Cerebellar nuclear complex (tissue), 1 donor: ENCODE data around the gene KLHL29.

Experiments used
- DNase-seq, 2 experiments: peaks; one replicate each; lab custom pipeline; 2025; lab: John Stamatoyannopoulos, UW

KLHL29 gene

DNA sequence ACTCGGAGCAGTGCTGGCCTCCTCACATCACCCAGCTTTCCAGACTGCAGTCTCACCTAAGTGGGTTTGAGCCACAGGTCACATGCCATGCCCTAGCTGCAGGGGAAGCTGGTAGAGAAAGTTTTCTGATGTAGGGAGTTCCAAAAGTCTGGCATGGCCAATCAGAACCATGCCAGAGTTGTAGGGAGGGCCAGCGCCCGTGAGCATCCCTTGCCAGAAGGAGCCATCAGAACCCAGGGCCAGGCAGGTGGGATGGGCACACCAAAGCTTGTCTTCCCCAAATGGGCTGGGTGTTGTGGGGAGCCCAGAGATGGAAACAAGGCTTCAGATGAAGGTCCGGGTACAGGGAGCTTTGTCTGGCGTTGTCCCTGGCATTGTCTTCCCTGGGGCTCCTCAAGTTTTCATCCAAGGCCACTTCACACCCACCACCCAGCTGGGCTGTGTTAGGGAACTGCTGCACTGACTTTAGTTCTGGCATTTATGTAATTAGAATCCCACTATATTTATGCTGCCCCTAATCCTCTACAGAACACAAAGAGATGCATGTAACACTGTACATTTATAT, 247.9 kb downstream of the KLHL29 start:
- DNase-seq: no peak

DNA sequence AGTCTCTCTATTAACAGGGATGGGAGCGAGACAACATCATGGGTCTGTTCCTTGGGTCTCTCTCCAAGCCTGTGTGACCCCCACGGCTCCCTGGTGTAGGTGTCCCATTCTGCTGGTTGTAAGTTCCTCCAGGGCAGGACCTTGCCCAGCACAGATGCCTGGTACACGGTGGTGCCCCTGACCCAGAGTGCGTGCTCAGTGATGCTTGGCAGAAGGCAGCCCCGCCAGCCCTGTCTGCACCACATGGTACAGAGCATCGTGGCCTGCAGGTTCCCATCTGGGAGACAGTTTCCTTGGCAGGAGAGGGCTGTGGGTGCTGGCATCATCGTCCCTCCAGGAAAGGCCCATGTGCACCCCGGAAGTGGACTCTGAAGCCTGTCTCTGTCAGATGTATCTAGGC, 249.0 kb downstream of the KLHL29 start:
- DNase-seq: no peak

DNA sequence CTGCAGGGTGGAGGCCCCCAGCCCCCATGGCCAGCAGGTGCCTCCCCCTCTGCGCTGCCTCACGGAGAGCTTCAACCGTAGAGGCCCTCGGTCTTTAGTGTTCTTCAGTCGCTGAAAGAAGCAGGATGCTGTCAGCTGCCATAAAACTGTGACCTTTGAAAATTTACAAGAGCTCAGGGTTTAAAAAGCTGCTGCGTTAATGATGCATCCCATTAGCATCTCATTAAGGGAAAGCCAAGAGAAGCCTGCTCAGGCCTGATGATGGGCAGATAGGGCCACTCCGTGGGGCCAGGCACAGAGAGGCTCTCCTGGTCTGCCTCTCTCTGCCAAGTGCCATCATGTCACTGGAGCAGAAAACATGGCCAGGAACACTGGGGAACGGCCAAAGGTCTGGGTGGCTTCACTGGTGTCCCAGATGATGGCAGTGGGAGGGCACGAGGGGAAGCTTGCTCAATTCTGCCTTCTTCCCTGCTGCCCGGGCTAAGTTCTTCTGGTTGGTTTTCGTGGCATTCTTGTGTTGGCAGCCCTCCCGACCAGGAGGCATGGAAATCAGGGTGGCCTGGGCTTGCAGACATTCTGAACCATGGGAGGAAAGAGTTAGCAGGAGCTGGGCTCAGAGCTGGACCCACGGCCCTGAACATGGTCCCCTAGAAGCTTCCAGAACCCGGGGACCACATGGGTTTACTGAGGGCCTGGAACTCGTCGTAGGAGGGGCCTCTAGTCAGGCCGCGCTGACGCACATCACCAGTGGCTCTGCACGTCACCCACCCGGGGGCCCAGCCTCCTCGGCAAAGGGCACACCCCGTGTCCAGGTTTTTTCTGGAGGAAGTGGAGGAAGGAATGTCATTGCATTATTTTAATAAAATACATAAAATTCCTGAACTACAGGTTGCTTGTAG, 250.7 kb downstream of the KLHL29 start:
- DNase-seq: no peak

- no peak for DNase-seq
These were observed 251.4 kb downstream of the KLHL29 start for GRCh38 chr2:23636426-23636825.

DNA sequence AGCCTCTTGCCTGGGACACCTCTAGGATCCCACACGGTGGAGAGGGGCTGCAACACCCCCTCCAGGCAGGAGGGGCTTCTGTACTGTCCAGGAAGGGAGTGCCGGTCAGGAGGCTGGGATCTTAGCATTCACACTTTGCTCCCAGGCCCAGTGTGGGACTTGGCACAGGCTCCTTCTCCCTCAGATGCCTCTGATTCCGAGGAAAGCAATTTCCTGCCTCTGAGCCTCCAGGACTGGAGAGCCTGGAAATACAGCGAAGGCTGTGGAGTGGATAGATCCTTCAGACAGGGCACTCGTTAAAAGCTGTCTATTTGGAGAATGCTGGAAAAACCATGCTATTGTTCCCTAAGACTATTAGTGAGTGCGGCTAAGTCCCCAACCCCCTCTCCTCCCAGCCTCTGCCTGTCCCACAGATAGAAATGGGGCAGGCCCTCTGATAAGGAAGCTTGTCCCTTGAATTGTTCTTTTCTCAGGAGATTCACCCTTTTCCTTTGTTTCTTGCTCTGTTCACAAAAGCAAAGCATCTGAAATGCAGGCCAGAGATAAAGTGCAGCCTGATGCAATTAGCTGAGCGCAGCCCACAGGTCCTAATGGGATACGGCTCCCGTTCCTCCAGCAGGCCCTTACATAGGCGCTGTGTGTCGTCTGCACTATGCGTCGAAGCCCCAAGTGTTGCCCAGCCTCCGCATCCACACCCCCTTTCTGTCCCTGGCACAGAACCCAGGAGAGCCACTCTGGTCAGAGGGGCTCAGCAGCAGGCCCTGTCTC, 252.2 kb downstream of the KLHL29 start:
- DNase-seq: no peak

DNA sequence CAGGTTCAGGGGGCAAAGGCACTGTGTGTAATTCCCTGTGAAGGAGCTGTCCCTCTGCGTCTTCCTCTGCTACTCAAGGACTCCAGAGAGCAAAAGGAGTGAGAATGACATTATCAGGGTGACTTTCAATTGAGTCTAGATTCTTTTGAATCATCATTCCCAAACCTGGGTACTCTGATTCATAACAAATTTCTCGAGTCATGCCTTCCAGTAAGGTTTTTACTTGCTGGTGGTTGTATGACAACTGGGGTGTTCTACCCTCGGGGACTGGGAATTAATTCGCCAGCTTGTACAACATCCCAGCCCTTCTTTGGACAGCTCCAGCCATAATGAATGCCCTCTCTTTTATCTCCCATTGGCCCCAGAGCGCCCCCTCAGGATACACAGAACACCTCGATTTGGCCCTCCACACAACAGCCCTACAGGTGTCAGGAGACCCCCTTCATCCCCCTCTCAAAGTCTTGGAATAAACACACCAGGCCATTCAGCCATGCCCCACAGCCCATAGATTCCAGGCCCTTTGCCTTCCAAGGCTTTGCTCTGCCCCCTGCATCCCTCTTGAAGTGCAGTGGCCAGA, 254.5 kb downstream of the KLHL29 start:
- DNase-seq: no peak

GRCh38 chr2:23640711-23641110, 255.7 kb downstream of the KLHL29 start:
- no peak for DNase-seq

GRCh38 chr2:23642516-23642915, 257.5 kb downstream of the KLHL29 start:
- DNase-seq: no peak

DNA sequence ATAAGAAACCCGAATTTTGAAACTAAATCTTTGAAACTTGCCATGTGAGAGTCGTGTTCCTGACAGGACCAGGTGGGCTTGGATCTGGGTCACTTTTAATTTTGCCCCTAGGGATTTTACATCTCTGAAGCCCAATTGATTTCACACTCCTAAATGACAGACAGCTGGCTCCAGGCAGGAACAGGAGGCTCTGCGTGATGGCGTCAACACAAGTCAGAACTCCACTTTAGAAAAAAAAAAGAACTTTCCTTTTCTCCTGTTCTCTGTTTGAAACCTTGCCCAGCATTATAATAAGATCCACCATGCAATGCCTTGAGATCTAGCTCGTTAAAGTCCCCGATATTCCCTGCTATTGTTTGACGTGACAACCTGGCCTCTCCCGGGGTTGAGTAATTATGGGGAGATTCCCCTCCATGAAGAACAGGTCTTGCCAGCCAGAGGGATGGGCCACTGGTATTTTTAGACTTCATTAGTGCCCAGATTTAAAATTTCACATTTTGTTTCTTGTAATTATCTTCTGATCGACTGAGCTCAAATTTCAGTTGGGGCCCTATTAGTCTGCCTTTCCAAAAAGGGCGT, 260.3 kb downstream of the KLHL29 start:
- DNase-seq: no peak

- DNase-seq: no peak
These were observed 262.6 kb downstream of the KLHL29 start for GRCh38 chr2:23647563-23647962.

- no peak for DNase-seq
These were observed 264.3 kb downstream of the KLHL29 start for GRCh38 chr2:23649303-23649702.

DNA sequence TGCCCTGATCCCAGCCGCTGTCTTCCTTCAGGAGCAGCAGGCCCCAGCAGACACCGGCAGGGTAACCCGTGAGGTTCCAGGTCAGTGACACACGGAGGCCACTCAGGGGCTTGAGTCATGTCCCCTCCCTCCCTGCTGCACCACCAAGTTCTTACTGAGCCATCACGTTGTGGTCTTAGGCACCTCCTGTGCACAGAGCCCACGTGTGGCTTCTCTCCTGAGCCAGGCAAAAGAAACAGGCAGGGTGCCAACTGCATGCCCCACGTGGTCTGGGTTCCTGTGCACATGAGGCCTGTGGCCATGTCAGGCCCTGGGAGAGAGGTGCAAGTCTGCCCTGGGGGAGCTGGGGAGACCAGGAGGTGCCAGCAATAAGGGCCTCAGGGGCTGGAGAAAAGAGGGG, 264.8 kb downstream of the KLHL29 start:
- no peak for DNase-seq

DNA sequence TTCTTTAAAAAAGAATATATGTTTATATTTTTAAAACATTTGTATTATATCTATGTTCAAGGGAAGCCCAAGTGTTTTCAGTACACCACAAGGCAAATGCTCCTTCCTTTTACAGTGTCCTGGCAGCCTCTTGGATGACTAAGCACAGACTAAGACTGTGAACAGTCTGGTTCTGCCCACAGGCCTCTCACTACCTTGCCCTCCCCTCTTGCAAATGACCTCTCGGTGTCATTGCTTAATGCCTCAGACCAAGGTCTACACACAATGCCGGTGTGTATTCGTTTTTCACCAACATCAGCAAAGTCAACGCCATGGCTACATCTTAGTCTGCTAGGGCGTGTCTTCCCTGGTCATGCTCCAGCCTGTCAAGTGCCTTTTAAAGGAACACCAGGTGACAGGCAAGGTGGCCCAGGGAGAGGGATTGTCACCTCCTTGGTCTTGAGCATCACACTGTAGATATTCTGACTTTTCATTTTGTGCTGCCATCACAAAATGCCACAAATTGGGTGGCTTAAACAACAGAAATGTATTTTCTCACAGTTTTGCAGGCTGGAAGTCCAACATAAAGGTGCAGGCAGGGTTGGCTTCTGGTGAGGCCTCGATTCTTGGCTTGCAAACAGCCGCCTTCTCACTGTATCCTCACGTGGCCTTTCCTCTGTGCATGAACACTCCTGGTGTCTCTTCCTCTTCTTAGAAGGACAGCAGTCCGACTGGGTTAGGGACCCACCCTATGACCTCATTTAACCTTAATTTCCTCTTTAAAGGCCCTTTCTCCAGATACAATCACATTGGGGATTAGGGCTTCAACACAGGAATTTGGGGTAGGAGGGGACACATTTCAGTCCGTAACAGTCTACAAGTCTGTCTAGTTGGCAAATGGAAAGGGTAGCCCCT, 266.5 kb downstream of the KLHL29 start:
- no peak for DNase-seq

- no peak for DNase-seq
These were observed 268.3 kb downstream of the KLHL29 start for GRCh38 chr2:23653326-23653725.

DNA sequence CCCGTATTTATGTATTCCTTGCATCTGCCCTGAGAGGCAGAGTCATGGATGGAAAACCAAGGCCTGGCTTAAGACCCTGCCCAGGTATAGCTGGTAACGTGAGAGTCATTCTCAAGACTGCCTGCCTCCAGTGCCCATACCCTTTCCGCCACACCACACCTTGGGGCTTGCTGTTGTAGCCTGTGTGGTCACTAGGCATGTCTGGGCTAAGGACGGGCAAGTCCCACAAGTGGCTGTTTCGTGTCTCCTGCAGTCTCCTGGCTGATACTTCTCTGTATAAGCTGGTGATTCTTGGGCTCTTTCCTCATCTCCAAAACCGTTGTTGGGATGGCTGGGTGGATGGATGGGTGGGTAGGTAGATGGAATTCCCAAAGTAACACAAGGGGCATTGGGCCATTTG, 269.8 kb downstream of the KLHL29 start:
- DNase-seq: no peak

DNA sequence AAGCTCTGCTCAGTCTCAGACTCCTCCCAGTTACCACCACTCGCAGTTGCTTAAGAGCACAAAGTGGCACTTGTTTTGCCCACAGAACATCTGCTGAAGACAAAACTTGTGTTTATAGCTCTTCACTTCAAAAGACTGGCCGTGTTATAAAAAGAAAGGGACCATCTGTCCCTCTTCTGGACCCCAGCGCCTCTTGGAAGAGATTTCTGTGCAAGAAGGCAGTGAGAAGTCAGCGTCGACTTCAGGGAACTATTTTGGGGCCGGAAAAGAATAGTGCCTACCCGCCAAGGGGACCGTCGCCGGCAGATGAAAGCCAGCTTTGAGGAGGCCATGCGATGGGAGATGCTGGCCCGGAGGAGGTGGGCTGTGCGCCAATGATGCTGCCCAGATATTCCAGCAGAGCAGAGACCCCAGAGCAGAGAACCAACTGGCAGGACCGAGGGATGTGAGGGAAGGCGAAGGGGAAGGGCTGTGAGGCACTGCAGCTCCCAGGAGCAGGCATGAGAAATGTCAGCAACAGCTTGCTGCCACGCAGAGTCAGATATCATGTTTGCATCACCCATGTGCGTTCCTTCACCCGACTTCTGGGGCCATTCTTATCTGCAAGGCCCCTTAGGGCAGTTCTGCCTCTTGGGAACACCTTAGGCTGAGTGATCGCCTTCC, 271.1 kb downstream of the KLHL29 start:
- DNase-seq: no peak

DNA sequence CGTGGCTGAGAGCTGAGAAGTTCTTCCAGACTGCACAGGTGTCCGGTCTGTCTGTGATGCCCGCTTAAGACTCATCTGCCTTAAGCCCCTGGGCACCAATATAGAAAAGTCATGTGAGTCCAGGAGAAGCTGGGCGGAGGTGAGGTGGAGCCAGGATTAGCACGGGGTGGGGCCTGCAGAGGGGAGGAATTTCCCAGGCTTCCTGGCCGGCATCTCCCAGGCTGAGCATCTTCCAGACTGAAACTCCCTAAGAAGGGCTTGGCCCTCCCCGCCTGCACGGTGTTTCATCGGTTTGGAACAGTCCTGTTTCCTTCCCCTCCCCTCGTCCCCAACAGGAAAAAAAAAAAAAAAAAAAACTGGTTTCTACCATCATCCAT, 271.6 kb downstream of the KLHL29 start:
- DNase-seq: no peak

DNA sequence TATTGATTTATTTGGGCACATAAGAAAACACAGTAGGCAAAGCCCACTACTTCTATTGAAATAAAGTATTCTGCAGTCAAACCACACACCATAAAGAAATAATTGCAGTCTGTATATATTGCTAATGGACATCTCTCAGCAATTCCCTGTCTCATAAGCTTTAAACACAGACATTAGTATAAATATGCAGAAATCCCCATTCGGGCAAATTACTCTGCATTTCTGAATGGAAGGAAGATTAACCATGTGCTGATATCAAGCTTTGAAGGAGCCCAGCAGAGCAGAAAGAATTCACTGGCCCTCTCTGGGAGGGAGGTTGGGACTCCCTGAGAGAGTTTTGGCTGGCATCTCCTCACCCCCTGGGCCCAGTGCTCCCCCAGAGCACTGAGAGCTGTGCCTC, 272.4 kb downstream of the KLHL29 start:
- no peak for DNase-seq

- DNase-seq: no peak
These were observed 273.0 kb downstream of the KLHL29 start for GRCh38 chr2:23657934-23658333.

DNA sequence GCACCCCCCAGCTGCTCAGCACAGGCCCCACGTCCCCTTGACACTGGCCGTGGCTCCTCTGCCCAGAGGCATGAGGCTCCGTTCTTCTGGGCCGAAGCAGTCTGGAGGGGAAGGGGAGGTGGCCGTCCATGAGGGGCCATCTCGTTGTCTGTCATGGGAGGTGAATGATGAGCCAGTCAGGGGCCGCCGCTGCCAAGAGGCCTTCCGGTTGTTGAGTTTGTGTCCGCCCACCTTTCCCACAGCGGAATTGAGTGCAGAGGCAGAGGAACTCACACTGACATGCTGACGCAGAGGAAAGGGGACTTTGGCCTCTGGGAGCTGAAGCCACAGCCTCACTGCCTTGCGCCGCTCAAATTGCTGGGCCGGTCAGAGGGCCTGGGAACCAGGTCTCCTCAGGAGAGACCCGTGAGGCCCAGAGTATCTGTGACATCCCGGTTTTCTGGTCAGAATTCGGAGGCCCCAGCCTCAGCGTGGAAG, 273.5 kb downstream of the KLHL29 start:
- DNase-seq: no peak

GRCh38 chr2:23659328-23659727, 274.3 kb downstream of the KLHL29 start:
- no peak for DNase-seq
